GM18508 (cell line): ENCODE measurements around the gene ARL4D.
"Not testable (repeated sequence)": the region's sequence is repeated elsewhere in the genome, so short reads cannot be mapped to it uniquely, and the experiment has no call there.

Experiments
- ATAC-seq: cut with Tn5 transposase; IDR thresholded peaks from one replicate; pipeline ENCODE4 v1.9.1; 2021; ENCODE audit warnings: moderate number of reproducible peaks; ENCODE audit not compliant: insufficient read depth, unreplicated experiment

ARL4D gene

DNA sequence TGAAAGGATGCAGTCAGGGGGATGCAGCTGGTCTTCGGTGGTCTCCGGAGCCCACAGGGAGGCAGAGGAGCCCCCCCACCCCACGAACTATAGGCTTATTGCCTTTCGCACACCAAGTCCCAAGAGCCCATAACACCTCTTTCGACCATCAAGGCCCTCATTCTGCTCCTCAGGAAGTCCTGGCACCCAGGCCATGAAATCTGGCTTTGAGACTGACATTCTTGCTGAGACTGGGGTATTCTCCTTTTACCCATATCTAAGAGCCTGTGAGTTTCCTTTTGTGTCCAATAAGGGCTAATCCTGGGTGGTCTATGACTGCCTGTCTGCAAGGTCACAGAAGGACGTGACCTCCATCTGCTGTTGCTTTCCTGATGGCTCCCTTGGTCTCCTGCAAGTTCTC is 6.4 kb upstream of the ARL4D start:
- no peak for ATAC-seq

DNA sequence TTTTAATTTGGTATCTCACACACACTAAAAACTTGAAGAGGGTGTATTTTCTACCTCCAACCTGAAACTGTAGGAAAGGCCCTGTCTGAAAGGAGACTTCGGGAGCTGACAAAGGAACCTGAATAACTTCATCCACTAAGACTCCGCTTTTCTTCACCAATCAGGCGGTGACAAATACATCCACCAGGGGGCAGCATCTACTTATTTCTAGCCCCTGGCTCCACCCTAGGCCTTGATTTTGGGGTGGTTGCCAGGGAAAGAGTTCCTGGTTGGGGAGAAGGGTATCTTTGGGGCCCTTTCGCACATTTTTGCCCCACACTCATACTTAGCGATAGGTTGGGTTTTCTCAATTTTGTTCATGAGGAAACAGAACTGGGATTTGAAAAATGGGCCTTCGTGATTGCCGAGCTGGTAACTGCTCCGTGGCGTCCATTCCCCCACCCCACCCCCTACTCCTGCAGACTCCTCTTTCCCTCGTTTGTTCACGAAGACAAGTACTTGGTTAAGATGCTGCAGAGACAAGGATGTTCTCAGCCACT is 4.8 kb upstream of the ARL4D start:
- ATAC-seq, result no peak

DNA sequence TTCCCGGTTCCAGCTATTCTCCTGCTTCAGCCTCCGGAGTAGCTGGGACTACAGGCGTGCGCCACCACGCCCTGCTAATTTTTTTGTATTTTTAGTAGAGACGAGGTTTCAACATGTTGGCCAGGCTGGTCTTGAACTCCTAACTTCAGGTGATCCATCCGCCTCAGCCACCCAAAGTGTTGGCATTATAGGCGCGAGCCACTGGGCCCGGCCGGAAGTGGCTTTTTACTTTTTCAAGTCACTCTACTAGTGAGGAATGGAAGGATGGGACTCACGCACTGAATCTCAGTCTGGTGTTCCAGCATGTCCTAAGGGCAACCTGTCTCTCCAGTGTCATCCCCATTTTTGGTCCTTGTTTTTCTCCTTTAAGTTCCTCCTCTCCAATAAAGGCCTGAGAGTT is 4.1 kb upstream of the ARL4D start:
- ATAC-seq, result not testable (repeated sequence)

DNA sequence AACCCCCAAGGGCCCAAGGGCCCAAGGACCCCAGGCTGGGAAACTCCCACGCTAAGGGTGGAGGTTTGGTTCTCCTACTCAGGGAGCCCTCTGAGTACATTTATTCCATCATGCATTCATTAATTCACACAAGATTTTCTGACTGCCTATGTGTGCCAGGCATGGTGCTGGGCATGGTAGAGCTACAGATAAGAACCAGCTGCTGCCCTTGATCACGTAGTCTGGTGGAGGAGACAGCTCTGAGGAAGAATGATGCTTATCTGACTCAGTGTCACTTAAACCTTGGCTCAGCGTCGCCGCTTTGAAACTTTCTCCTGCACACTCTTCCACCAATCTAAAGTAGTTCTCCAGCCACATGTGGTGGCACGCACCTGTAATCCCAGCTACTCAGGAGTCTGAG is 3.6 kb upstream of the ARL4D start:
- ATAC-seq, result no peak

DNA sequence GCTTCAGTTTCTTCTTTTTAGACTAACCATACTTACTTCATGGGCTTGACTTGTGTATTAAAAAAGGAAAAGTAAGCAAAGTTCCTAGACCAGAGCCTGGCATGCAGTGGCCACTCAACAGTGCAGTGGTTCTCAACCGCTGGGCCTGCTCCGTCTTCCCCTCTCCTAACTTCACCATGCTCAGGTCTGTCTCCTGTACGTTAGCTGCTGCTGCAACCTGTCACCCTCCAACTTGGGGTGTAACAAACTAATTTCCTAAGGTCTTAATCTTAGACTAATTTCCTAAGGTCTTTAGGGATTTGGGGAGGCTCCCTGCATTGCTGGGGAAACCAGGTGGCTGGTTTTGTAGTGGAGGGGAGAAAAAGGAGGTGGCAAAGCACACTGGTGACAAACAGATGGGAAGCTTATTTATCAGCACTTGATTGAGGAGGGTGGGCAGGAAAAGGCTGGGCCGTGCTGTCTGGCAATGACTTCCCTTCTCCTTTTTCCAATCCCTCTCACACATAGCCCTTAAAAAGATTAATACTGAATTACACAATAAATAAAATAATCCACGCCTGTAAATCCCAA is 2.2 kb upstream of the ARL4D start:
- ATAC-seq, result no peak

DNA sequence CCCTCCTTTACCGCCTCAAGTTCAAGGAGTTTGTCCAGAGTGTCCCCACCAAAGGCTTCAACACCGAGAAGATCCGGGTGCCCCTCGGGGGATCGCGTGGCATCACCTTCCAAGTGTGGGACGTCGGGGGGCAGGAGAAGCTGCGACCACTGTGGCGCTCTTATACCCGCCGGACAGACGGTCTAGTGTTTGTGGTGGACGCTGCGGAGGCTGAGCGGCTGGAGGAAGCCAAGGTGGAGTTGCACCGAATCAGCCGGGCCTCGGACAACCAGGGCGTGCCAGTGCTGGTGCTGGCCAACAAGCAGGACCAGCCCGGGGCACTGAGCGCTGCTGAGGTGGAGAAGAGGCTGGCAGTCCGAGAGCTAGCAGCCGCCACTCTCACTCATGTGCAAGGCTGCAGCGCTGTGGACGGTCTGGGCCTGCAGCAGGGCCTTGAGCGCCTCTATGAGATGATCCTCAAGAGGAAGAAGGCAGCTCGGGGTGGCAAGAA is 1.1 kb downstream of the ARL4D start:
- no peak for ATAC-seq

DNA sequence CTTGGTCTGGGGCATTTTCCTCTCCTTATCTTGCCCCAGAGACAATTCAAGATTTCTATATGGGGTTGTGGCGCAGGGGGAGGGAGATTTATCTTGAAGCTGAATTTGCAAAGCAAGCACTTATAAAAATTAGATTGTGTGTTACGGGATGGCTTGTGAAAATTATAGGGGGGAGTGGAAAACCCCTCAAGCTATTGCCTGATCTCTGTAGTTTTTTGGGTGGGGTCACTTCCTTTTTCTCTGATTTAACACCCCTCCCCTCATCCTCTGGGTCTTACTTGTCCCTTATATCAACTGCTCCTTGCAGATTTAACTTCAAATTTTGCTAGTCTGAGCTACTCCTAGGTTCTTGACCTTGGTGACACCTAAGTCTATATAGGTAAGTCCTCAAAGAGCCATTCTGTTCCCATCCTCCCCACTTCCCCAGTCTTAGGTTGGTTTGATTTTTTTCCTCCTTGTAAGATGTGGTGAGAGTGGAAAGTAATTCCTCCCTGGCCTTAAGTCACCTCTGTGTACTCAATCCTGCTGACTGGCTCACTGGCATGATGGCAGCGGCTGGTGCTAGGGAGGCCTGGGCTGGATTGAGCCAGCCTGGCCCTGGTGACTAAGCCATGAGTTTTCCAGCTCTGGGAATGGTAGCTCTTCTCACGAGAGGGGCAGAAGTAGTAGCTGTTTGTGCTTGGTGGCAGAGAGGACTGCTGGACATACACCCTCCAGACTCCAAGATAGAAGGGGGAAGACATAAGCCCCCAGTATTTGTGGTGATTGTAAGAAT is 2.3 kb downstream of the ARL4D start:
- ATAC-seq, result no peak

DNA sequence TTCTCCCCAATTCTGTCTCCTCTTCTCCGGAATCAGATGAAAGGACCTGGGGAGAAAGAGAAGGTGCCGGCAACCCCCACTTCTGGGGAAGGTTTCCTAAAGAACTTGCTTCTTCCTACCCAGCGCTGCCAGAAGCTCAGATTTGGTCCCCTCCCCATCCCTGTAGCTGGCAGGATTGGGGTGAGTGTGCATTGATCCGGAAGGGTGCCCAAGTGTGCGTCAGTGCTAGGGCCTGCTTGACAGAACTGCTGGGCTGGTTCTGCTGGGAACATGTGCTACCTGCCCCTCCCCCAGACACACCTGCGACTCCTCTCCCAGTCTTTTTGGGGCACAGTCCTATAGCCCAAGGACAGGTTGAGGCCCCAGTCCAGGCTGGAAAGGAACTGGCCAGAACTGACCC is 3.3 kb downstream of the ARL4D start:
- no peak for ATAC-seq

DNA sequence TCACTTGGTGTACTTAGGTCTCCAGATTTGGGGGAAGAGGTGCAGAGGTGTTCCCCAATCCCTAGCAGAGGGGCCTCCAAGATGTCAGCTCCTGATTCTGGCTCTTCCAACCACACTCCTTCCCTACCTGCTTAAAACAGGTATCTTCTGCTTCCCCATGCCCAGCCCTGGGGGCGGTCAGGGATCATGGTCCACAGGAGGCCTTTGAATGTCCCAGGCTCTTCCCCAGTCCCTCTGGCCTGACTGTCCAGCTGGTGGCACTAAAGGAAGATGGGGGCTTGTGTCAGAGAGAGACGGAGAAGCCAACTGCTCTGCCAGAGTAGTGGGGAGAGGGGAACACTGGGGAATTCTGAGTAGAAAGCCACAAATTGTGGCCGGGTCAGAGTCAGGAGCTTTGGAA is 3.8 kb downstream of the ARL4D start:
- ATAC-seq, result no peak

DNA sequence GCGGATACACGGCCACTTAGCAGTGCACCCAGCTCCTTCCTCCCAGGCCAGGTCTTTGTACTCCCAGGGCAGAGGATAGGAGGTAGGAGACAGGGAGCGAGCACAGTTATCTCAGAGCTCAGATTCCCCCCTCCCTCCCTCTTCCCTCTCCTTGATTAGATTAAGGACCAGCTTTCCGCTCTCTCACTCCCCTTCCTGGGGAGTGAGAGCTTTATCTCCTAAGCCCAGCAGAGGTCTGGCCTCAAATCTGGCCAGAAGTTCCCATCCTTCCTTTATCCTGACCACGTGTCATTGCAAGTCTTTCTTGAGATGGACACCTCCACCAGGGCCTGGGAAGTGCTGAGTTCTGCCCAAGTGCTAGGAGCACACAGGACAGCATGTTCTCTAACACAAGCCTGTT is 5.1 kb downstream of the ARL4D start:
- no peak for ATAC-seq

DNA sequence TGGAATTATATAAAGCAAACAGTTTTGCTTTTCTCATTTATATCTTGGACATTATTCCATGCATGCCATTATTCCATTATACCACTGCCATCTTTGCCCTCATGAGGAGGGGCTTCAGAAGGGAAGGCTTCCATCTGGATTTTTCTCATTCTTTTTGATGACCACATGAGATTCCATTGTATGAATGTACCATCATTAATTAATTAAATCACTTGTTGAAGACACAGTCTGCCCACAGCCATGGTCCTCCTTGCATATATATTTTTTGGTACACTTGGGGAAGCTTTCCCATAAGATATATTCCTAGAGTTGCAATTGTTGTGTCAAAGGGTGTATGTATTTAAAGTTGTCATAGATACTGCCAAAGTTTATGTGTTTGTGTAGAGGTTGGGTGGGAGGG is 7.1 kb downstream of the ARL4D start:
- no peak for ATAC-seq

DNA sequence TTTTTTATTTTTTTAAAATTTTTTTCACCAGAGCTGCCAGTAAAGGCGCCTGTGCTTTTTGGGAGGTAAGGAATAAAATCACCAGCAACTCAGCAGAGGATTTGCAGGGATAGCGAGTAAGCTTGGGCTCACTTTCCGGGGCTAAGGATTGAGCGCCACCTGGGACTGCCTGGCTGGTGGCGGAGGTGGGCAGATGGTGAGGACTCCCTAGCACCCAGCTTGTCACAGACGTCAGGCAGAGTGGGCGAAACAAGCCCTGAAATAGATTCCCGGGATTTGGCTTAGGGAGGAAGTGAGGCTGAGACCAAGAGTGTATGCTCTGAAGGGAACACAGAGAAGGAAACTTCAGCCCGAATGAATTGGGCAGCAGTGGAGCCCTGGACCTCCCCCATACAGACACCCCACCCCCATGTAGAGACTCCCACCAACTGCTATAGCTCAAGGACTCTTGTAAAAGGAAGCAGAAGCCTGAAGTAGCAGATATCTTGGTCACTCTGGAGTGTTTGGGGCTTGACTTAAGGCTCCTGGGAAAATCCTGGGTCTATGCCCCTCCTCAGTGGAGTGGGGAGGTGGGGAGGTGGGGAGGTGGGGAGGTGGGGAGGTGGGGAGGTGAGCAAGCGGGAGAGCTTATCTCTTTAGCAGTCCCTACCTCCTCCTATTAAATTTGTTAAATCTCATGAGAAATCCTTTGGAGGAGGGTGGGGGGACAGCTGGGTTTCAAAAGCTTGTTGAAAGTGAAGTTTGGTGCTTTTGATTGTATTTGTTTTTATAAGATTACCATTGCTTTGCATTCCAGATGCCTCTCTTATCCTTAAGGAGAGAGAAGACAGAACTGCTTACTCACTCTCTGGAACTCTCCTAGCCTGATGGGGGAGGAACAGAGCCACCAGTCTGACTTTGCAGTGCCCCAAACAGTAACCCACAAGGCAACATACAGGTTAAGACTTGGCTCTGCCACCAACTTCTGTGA is 8.2 kb downstream of the ARL4D start:
- no peak for ATAC-seq

DNA sequence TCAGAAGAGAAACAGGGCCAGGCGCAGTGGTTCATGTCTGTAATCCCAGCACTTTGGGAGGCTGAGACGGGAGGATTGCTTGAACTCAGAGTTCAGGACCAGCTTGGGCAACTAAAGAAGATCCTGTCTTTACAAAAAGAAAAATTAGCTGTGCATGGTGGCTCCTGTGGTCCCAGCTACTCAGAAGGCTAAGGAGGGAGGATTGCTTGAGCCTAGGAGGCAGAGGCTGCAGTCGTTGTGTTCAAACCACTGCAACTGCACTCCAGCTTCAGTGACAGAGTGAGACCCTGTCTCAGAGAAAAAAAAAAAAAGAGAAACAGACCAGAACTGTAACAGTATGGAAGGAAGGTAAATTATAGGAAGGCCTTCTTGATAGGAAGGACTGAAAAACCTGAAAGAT is 10.3 kb downstream of the ARL4D start:
- no peak for ATAC-seq

DNA sequence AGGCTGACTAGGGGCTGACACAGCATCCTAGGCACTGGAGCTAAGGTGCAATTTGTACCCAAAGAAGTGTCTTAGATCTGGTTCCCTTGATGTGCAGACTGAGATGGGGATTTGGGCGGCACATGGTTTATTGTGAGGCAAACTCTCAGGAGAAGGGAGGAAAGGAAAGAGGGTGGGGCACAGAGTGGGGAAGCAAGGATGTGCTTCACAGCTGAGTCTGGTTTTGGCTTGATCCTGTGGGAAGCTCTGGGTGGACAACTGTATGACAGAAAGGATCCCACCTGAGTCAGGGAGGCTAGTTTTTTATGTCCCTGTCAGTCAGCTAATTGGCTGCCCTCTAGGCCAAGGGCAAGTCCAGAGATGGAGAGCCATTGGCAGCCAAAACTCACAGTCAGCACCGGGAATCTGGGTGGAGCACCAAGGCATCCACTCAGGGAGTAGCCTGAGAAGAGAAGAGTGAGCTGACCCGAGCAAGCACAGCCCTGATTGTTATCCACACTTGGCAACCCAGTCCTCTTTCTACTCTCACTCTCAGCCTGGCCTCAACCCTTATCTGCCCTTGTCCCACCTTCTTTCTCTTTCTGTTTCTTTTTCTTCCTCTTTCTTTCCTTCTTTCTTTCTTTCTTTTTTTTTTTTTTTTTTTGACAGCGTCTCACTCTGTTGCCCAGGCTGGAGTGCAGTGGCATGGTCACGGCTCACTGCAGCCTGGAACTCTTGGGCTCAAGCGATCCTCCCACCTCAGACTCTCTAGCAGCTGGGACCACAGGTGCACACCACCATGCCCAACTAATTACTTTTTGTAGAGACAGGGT is 12.0 kb downstream of the ARL4D start:
- ATAC-seq, result no peak

DNA sequence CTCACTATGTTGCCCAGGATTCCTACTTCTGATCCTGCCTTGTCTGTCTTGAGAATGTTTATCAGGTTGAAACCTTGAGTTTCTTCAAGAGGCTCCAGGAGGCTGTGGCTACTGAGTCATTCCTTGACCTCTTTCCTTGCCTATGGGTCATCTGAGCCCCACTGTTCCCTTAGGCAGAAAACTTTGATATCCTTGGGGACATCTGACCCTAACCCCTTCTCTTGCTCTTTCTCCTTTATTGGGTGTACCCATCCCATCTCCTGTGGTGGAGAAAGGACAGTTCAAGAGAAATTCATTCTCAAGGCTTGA is 12.5 kb downstream of the ARL4D start:
- ATAC-seq, result no peak

DNA sequence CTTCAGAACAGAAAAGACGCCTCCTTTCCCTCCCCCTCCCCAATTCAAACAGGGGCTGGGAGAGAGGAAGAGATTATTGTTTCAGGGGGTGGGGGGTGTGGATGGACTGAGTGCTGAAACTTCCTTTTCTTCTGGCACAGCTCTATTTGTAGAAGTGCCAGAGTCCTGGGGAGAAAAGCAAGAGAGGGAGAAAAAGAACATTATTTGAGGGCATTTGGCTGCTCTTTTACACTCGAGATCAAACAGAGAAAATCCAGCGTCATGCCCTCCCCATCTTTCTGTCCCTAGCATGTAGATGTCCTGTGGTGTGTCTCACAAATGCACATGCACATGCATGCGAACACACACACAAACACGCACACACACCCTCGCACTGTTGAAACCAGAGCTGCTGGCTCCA is 13.0 kb downstream of the ARL4D start:
- ATAC-seq, result no peak

DNA sequence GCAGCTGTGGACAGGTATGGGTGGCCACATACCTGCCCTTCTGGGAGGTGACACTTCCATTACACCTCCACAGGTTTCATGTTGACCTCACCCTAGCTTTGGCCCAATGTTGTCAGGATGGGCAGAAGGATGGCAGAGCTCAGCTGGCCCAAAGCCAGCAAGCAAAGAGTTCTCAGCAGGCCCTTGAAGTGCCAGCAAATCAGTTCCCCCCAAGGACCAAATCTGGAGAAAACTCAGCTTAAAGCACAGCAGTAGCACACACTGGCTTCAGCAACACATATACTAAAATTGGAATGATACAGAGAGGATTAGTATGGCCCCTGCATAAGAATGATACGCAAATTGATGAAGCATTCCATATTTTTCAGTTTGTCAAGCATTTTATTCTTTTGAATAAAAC is 13.4 kb downstream of the ARL4D start:
- ATAC-seq, result no peak

DNA sequence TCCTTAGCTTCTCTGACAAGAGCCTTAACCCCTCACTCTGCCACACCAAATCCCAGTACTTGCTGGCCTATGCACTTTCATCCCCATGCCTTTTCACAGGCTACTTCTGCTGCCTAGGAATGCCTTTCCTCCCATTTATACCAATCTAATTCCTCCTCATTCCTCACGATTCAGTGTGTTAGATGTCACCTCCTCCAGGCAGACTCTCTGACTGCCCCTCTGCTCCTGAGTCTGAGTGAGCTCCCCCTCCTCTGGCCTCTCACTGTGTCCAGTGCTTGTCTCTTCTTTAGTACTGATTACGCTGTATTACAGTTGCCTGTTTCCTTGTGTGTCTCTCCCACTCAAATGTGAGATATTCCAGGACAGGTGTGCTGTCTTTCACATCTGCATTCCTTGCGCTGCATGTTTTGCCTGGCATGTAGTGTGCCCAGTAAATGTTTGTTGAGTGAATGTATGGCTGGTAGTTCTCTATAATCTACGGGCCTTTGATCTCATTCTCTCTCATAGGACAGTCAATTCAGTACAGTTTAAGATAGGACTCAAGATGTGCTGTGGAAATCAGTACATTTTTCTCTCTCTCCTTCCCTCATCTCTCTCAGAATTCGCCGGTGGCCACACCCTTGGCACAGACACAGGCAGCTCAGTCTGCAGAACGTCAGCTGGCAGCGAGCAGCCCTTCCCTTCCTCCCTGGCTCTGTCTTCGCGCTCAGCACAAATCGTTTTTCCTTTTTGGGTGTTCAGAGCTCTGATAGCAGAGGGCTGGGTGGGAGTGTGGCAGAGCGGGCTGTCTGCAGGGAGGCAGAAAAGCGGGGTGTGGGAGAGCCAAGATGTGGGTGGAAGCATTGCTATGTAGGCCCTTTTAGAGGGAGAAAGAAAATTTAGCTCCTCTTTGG is 18.5 kb downstream of the ARL4D start:
- no peak for ATAC-seq
